GM10266 (cell line): Measurements from ENCODE around the gene AK9.
A peak's percentile ranks its signal among the peaks of the same experiment; 100 is the strongest.

Source experiments
- DNase-seq: peaks from one replicate; pipeline ENCODE4 v3.0.0; 2012; ENCODE audit errors: extremely low spot score
- TF ChIP-seq, protein P1 (sequence below): IDR thresholded peaks from 2 replicates; pipeline ENCODE4 v1.5.1; 2012; ENCODE audit warnings: mild to moderate bottlenecking, low read depth; ENCODE audit not compliant: control insufficient read depth, insufficient read depth; ENCODE audit errors: missing control alignments

The AK9 gene

DNA sequence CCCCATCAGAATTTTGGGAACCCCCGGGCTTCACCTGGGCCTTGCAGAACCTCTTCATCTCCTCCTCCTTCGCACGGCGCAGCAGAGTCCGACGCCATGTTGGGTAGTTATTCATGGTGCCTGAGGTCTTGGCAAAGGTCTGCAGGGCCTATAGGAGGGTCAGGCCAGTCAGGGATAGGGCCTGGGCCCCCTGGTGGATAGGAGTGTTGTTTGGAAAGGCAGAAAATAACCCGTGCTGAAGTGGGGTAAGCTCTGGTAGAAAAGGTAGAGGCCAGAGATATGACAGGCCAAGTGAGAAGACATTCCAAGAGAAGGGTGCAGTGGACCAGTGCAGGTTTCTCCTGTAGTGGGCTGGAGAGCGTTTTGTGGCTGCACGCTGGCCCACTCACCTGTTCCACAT is 245.6 kb downstream of the AK9 start:
- DNase-seq: peak; percentile 2
- TF ChIP-seq, protein P1, sequence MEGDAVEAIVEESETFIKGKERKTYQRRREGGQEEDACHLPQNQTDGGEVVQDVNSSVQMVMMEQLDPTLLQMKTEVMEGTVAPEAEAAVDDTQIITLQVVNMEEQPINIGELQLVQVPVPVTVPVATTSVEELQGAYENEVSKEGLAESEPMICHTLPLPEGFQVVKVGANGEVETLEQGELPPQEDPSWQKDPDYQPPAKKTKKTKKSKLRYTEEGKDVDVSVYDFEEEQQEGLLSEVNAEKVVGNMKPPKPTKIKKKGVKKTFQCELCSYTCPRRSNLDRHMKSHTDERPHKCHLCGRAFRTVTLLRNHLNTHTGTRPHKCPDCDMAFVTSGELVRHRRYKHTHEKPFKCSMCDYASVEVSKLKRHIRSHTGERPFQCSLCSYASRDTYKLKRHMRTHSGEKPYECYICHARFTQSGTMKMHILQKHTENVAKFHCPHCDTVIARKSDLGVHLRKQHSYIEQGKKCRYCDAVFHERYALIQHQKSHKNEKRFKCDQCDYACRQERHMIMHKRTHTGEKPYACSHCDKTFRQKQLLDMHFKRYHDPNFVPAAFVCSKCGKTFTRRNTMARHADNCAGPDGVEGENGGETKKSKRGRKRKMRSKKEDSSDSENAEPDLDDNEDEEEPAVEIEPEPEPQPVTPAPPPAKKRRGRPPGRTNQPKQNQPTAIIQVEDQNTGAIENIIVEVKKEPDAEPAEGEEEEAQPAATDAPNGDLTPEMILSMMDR: no peak

DNA sequence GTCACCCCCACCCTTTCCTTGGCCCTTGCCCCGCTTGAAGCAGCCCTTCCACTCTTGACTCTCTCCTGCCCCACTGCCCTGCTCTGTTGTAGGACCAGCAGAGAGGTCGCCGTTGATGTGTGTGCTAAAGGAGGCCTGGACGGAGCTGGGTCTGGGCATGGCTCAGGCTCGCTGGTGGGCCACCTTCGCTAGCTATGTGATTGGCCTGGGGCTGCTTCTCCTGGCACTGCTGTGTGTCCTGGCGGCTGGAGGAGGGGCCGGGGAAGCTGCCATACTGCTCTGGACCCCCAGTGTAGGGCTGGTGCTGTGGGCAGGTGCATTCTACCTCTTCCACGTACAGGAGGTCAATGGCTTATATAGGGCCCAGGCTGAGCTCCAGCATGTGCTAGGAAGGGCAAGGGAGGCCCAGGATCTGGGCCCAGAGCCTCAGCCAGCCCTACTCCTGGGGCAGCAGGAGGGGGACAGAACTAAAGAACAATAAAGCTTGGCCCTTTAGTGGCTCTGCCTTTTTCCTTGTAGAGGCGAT is 247.5 kb downstream of the AK9 start:
- DNase-seq: peak; percentile 2
- TF ChIP-seq, protein P1: no peak
